ENCODE results near the gene KCNC1. TPM values are rescaled to one million over a fixed set of nuclear protein-coding genes. Genes with fewer than 3 reads are reported as not detected.
A peak's percentile ranks its signal among the peaks of the same experiment; 100 is the strongest.

The KCNC1 gene
- total RNA-seq, 1 donor from 2014 or later, result not detected

DNA sequence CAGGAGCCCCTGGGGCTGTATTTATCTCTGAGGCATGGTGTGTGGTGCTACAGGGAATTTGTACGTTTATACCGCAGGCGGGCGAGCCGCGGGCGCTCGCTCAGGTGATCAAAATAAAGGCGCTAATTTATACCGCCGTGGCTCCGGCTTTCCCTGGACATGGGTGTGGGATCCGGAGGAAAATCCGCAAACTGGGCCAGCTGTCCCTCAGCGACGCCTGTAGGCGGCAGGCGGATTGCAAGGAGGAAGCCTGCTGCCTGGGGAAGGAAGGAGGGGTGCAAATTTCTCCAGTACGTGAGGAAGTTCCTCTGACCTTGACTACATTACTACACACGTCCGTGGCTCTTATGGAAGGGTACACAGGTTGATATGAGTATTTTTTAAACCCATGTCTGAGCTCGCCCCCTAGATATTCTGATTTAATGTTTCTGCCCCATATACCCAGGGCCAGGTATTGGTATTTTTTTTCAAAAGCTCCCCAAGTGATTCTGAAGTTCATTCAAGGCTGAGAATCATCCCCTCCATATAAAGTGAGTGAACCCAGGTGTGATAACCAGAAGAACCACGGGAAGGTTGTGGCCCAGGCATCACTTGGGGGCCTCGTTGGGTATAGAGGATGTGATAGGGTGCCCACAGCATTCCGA lies 12.5 kb upstream of the KCNC1 start:
- no peak overlapping the region for H3K4me3 Mint-ChIP-seq (ENCODE audit: unreplicated experiment)
- H3K27ac Mint-ChIP-seq (ENCODE audit: unreplicated experiment), result no peak overlapping the region
- peaks cover 14% of the 10 kb centered on the region for H3K27me3 Mint-ChIP-seq (ENCODE audit: unreplicated experiment)
- no peaks in the 10 kb centered on the region for H3K36me3 Mint-ChIP-seq (ENCODE audit: low read depth, unreplicated experiment)
- H3K9me3 Mint-ChIP-seq (ENCODE audit: unreplicated experiment), result no peaks in the 10 kb centered on the region
- DNase-seq (ENCODE audit: low spot score), result peak; percentile 60
- H3K4me1 Mint-ChIP-seq (ENCODE audit: unreplicated experiment), result no peaks in the 10 kb centered on the region
- TF ChIP-seq, protein P1, sequence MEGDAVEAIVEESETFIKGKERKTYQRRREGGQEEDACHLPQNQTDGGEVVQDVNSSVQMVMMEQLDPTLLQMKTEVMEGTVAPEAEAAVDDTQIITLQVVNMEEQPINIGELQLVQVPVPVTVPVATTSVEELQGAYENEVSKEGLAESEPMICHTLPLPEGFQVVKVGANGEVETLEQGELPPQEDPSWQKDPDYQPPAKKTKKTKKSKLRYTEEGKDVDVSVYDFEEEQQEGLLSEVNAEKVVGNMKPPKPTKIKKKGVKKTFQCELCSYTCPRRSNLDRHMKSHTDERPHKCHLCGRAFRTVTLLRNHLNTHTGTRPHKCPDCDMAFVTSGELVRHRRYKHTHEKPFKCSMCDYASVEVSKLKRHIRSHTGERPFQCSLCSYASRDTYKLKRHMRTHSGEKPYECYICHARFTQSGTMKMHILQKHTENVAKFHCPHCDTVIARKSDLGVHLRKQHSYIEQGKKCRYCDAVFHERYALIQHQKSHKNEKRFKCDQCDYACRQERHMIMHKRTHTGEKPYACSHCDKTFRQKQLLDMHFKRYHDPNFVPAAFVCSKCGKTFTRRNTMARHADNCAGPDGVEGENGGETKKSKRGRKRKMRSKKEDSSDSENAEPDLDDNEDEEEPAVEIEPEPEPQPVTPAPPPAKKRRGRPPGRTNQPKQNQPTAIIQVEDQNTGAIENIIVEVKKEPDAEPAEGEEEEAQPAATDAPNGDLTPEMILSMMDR (IDR thresholded peaks at IDR 0.05; ENCODE audit: unreplicated experiment), result peak; percentile 37

DNA sequence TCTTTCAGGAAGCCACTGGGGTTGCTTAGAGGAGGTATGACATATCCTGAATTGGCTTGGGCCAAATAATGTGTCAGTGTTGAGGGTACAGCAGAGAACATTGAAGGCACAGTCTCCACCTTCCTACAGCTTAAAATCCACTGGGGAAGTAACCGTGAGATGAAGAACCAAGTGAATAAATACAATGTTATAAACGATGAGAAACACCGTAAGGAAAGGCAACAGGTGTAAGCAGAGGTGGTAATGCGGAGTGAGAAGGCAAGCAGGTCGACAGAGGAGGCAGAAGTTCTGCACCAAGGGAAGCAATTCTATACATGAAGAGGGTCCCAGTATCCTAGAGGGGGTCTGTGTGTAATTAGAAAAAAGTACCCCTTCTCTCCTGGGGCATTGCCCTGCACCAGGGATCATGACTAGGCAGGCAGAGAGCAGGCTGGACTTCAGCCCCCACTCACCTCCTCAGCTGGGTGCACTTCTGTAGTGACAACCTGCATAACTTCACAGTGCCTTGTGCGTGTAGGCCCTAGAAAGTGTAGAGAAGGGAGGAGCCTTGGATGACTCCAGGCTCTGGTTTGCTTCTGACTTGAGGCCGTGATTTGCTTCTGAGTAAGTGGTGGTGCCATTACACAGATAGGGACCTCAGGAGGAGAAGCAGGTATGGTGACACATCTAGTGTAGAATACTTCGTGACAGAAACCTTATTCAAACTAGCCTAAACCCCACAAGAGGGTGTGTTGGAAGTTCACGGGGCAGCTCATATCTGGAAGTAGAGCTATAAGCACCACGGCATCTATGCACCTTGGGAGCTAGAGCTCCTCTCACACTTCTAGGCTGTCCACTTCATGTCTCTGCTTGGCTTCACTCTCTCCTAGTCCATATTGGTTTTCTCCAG lies 10.3 kb upstream of the KCNC1 start:
- Mint-ChIP-seq H3K9me3 (ENCODE audit: unreplicated experiment) (no peaks in the 10 kb centered on the region), H3K4me1 (ENCODE audit: unreplicated experiment) (no peaks in the 10 kb centered on the region), H3K27me3 (ENCODE audit: unreplicated experiment) (peaks cover 4% of the 10 kb centered on the region), H3K27ac (ENCODE audit: unreplicated experiment) (no peak overlapping the region), H3K4me3 (ENCODE audit: unreplicated experiment) (no peak overlapping the region), H3K36me3 (ENCODE audit: low read depth, unreplicated experiment) (no peaks in the 10 kb centered on the region)
- no peak for DNase-seq (ENCODE audit: low spot score)
- TF ChIP-seq, protein P1 (IDR thresholded peaks at IDR 0.05; ENCODE audit: unreplicated experiment), result no peak

DNA sequence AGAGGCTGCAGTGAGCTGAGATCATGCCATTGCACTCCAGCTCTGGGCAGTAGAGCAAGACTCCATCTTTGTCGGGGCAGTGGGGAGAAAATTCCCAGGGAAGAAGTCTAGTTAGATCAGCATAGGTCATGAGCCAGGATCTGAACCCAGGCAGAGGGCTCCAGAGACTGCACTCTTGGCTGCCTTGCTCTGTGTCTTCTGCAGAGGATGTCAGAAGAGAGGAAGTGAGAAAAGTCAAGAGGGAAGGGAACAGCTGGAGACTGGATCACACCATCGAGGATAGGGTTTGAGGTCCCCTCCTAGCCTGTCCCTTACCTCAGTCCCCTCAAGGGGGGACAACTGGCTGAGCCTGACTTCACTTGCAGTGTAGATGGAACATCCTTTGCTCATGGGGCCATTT lies 9.4 kb upstream of the KCNC1 start:
- TF ChIP-seq, protein P1 (IDR thresholded peaks at IDR 0.05; ENCODE audit: unreplicated experiment), result no peak
- Mint-ChIP-seq H3K27ac (ENCODE audit: unreplicated experiment) (no peak overlapping the region), H3K4me1 (ENCODE audit: unreplicated experiment) (no peaks in the 10 kb centered on the region), H3K27me3 (ENCODE audit: unreplicated experiment) (peaks cover 4% of the 10 kb centered on the region), H3K36me3 (ENCODE audit: low read depth, unreplicated experiment) (no peaks in the 10 kb centered on the region), H3K4me3 (ENCODE audit: unreplicated experiment) (no peak overlapping the region), H3K9me3 (ENCODE audit: unreplicated experiment) (no peaks in the 10 kb centered on the region)
- no peak for DNase-seq (ENCODE audit: low spot score)

DNA sequence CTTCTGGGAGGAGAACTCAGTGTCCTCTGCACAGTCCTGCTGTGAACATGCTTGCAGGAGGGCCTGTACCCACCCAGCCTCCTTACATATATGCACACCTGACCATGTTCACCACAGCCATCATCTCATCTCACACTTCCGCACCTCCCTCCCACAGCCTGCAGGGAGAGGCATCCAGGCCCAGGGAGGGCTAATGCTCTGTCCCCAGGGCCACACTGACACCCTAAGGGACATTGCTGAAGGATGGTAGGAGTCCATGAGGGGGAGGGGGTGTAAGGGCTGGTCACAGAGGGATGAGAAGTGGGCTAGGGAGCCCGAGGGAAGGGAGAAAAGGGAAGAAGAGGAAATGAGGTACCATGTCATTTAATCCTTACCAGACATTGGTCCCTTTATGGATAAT lies 4.4 kb upstream of the KCNC1 start:
- H3K27me3 Mint-ChIP-seq (ENCODE audit: unreplicated experiment), result peaks cover 9% of the 10 kb centered on the region
- TF ChIP-seq, protein P1 (IDR thresholded peaks at IDR 0.05; ENCODE audit: unreplicated experiment), result no peak
- H3K4me3 Mint-ChIP-seq (ENCODE audit: unreplicated experiment), result no peak overlapping the region

More for the DNA sequence above, 4.4 kb upstream of the KCNC1 start:
- no peak for DNase-seq (ENCODE audit: low spot score)
- Mint-ChIP-seq H3K9me3 (ENCODE audit: unreplicated experiment) (no peaks in the 10 kb centered on the region), H3K36me3 (ENCODE audit: low read depth, unreplicated experiment) (no peaks in the 10 kb centered on the region), H3K4me1 (ENCODE audit: unreplicated experiment) (no peaks in the 10 kb centered on the region), H3K27ac (ENCODE audit: unreplicated experiment) (no peak overlapping the region)

Measured in endothelial cell (in vitro differentiated cells).